GM13976 (cell line): ENCODE measurements around the gene BMPR1B.
"Not testable (repeated sequence)": the region's sequence is repeated elsewhere in the genome, so short reads cannot be mapped to it uniquely, and the experiment has no call there.

ENCODE experiments used
- DNase-seq: peaks from one replicate; pipeline ENCODE4 v3.0.0; 2012; ENCODE audit warnings: low spot score
- in situ Hi-C: fragments of 300-500 bp; cut with MboI; formaldehyde crosslinking; loops from one replicate; pipeline ENCODE4 v1.12.0; 2022; ENCODE audit warnings: low sequenced_read_pairs, mixed read lengths, inconsistent platforms; ENCODE audit not compliant: unreplicated experiment
- TF ChIP-seq, protein P1 (sequence below): IDR thresholded peaks from 2 replicates; pipeline ENCODE4 v1.5.1; 2012; ENCODE audit warnings: borderline replicate concordance, mild to moderate bottlenecking; ENCODE audit not compliant: insufficient read depth; ENCODE audit errors: extremely low read depth, missing control alignments, control extremely low read depth

The BMPR1B gene

DNA sequence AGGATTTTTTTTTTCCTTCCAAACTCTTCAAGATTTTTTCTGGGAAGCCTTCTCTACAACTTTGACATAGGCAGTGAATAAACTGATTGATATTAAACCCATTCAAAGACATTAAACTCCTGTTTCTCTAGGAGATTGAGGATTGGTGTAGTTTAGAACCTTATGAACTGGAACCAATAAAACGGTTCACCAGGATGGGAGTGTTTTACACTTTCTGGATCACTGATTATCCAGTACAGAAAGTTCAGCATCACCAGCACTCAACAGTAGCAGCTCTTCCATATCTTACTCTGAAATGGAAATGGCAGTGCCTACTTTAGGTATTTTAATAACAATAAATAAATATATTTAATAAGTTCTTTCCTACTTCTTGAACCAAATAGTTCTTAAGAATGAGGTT lies 76.7 kb downstream of the BMPR1B start:
- no peak for DNase-seq
- in situ Hi-C loops = no loop called here
- TF ChIP-seq, protein P1, sequence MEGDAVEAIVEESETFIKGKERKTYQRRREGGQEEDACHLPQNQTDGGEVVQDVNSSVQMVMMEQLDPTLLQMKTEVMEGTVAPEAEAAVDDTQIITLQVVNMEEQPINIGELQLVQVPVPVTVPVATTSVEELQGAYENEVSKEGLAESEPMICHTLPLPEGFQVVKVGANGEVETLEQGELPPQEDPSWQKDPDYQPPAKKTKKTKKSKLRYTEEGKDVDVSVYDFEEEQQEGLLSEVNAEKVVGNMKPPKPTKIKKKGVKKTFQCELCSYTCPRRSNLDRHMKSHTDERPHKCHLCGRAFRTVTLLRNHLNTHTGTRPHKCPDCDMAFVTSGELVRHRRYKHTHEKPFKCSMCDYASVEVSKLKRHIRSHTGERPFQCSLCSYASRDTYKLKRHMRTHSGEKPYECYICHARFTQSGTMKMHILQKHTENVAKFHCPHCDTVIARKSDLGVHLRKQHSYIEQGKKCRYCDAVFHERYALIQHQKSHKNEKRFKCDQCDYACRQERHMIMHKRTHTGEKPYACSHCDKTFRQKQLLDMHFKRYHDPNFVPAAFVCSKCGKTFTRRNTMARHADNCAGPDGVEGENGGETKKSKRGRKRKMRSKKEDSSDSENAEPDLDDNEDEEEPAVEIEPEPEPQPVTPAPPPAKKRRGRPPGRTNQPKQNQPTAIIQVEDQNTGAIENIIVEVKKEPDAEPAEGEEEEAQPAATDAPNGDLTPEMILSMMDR = no peak

DNA sequence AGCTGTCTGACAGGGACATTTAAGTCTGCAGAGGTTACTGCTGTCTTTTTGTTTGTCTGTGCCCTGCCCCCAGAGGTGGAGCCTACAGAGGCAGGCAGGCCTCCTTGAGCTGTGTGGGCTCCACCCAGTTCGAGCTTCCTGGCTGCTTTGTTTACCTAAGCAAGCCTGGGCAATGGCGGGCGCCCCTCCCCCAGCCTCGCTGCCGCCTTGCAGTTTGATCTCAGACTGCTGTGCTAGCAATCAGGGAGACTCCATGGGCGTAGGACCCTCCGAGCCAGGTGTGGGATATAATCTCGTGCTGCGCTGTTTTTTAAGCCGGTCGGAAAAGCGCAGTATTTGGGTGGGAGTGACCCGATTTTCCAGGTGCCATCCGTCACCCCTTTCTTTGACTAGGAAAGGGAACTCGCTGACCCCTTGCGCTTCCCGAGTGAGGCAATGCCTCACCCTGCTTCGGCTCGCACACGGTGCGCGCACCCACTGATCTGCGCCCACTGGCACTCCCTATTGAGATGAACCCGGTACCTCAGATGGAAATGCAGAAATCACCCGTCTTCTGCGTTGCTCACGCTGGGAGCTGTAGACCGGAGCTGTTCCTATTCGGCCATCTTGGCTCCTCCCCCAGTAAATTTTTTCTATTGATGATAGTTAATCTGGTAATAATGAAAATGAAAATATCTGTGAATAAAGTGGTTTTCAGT lies 83.6 kb downstream of the BMPR1B start:
- DNase-seq, in situ Hi-C loops: not testable (repeated sequence)

GRCh38 chr4:94841864-94842221 lies 84.1 kb downstream of the BMPR1B start:
- TF ChIP-seq, protein P1 = no peak
- no peak for DNase-seq
- in situ Hi-C loops = no loop called here

- TF ChIP-seq, protein P1 = no peak
- no peak for DNase-seq
- in situ Hi-C loops = no loop called here
Measured at GRCh38 chr4:94843216-94843615, 85.5 kb downstream of the BMPR1B start.

- TF ChIP-seq, protein P1 = no peak
- DNase-seq = no peak
- in situ Hi-C loops = no loop called here
Measured at GRCh38 chr4:94848326-94848725, 90.6 kb downstream of the BMPR1B start.

DNA sequence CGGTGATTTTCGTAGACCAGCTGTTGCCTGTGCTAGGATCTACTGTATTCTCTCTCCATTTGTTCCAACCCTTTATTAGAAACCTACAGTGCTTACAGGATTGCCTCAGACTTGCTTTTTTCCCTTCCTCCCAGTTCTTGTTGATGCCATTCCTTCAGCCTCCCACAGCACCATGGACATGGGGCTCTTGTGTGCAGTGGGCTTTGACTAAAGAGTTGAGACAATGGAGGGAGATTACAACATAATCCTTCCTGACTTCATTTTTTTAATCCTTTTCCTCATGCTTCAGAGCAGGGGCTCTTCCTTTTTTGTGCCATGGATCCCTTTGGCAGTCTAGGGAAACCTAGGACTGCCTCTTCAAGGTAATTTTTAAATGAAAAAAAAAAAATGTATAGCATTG lies 92.1 kb downstream of the BMPR1B start:
- in situ Hi-C loops = no loop called here
- TF ChIP-seq, protein P1 = no peak
- no peak for DNase-seq

- TF ChIP-seq, protein P1 = no peak
- DNase-seq = no peak
- in situ Hi-C loops = no loop called here
Measured at GRCh38 chr4:94852616-94853015, 94.9 kb downstream of the BMPR1B start.
